ENCODE measurements around the gene DNAH8.

DNAH8 gene

DNA sequence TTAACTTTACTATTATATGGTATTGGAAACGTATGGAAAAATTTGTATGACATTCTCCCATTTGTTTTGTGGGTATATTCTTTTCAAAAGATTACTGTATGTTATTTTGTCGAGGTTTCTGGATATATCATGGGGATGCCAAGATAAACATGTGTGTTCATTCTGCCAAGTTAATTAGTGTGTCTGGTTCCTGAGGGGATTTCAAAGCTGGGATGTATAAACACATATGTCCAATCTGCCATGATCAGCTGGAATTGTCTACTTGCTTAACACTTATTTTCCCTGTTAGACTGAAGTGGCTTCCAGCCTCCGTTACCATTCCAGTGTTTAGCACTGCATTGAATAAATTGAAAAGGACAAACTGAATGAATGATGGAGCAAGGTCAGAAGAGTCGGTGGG, 86.2 kb downstream of the DNAH8 start:
- DNase-seq, result no peak

DNA sequence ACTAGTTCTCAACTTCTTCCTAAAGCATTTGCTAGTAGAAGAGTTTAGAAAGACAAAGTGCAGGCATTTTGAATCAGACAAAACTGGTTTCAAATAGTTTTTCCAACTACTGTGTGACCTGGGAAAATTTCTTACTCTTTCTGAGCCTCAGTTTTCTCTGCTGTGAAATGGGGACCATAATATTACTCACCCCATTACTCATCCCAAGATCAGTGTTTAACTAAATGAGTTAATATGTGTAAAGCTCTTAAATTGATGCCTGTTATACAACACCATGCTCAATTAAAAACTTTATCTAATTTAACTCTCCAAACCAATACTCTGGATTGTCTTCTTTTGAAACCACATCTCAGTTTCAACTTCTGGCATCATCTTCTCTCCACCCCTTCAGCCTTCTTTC, 87.4 kb downstream of the DNAH8 start:
- no peak for DNase-seq

DNA sequence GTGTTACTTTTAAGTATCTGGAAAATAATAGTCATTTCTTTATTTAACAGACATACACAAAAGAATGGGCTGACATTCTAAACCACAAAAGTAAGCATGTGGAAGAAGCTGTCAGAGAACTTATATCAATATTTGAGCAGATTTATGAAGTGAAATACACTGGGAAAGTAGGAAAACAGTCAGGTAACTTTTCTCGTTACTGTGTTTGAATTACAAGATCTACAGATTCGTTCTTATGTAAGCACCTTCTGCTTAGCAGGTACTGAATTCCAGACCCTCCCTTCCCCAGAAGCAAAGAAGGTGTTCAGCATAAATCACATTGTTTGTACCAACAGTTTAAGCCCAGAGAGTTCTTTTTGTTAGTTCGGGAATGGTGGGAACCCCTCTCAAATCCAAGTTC, 88.0 kb downstream of the DNAH8 start:
- no peak for DNase-seq

DNA sequence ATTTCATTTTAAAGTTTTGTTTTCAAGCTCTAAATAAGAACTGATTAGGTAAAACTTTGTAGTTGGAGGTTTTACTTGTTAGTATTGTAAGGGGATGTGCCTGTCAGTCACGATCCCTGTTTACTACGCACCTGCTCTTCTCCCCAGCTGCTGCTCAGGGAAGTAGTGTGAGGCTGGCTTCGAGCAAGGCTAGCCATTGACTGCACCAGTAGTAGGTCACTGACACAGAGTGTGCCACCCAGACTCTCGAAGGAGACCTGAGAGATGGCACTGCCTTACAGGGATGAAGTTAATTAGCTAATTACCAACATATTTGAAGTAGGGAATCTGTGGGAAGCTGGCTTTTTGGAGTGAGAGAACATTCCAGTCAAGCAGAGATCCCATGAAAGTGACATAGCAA, 89.2 kb downstream of the DNAH8 start:
- no peak for DNase-seq

DNA sequence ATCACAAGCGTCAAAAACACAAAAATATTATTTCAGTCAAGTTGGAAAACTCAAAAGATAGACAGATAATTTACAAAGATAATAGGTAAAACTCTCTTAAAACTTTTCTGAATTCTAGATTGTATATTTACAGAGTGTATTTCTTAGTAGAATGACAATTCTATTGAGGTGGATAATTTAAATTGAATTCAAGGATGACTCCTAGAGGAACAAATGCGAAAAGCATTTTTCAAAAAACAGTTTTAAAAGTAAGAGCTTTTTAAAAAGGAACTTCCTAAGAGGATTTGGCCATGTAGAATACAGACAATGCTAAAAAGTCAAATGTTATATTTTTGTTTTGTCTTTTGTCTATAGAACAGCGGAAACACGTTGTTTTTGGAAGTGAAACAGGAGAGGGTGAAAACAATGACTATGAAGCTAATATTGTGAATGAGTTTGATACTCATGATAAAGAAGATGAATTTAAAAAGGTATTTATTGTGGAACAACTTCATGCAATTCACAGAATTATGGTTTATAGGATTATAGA, 90.1 kb downstream of the DNAH8 start:
- no peak for DNase-seq

DNA sequence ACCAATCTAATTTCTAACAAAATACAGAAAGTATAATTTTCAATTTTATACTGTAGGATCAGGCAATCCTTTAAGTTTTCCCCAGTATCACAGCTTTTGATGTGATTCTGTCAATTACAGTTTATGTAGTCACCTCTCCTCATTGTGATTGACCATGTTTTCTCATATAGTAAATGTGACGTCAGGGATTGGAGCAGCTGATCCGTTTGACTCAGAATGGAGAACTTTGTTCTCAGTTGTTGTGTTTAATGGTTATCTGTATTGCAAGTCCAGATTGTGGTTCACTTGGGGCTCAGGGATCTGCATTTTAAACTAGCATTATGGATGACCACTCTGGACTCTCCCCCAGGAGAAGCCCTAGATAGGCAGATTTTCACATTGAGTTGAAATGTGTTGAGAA, 90.6 kb downstream of the DNAH8 start:
- DNase-seq, result no peak

DNA sequence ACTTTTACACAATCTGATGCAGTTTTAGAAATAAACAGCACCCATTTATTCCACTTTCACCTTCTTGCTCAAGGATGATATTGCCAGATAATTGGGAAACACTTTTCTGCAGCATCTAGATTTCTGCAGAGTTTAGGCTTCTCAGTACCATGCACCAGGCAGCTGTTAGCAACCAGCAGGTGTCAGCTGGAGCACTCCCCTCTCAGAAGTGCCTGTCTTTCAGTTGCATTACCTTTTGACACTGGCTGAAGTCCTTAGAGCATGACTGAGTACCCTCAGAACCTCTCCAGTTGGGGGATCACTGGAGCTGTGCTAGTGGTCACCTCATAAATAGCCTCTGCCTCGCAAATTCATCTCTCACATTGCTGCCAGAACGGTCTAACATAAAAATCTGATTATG, 91.2 kb downstream of the DNAH8 start:
- DNase-seq, result no peak

DNA sequence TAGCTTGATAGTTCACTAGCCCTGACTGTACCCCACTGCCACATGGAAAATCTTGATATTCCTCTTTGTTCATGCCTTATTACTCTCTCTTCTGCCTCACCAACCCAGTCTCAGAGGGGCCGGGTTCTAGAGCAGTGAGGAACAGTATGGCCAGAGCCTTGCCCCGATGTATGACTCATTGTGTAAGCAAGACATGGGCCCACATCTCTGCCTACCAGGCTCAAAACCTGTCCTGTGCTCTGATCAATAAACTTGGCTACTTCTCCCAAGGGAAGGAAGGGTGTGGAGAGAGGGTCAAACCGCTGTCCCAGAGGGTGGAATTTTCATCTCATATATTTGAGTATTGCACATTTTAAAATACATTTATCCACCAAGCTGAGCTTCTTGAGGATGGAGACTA, 91.7 kb downstream of the DNAH8 start:
- DNase-seq, result no peak

DNA sequence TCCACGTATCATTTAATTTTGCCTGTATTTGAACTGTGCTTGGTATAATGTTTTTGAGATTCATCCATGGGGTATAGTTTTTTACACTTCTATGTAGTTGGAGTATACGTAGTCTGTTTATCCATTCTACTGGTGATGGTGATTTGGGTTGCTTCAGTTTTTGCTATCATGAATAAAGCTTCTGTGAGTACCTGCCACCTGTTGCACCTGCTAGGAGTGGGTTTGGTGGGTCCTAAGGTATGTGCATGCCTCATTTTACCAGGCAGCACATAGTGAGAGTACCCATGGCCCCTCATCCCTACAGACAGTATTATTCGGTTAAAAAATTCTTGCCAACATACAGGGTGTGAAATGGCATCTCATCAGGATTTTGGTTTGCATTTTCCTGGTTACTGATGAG, 92.9 kb downstream of the DNAH8 start:
- no peak for DNase-seq

DNA sequence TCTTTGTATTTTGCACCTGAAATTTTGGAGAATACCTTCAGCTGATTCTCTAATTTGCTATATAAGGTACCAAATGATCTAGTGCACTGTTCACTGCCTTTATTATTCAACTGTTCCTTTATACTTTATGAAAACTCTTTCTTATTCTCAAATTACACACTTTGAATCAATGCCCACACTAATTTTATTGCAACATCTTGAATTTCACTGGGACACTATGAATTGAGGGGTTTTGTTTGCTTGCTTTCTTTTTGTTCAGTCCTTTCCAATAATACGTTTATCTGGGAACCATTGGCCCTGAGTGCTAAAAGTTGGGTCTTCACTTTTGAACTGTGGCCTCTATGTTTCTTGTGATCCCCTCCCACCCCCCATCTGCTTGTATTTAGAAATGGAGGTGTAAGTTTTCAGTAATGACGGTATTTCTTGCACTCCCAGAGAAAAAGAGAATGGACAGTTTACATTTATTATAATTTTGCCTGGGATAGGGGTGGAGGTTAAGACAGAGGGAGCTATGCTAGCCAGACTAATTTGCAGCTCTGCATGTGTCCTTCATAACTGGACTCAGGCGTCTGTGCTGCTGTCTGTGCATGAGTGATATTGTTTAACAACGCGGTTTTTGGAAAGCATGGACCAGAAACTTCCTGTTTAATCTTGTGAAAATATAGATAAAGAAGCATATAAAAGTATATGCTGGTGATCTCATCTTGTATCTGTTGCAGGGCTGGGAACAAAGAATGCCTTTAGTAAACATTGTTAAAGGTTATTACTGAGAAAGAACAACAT, 98.1 kb downstream of the DNAH8 start:
- DNase-seq, result no peak

DNA sequence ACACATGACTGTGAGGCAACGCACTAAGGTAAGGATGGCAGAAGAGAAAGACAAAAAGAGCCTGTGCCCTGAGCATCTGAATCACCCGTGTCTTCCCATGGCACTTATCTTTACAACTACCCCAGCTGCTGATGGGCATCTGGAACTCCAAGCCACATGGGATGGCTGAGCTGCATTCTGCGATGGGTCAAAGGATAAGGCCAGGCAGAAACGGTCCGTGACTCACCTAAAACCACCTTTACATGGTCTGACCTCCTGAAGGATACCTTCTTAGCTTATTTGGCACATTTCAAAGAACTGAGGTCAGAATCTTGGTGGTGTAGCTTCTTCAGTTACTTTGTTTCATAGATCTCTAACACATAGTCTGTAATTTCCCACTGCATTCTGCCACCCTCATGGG, 99.7 kb downstream of the DNAH8 start:
- DNase-seq, result no peak

DNA sequence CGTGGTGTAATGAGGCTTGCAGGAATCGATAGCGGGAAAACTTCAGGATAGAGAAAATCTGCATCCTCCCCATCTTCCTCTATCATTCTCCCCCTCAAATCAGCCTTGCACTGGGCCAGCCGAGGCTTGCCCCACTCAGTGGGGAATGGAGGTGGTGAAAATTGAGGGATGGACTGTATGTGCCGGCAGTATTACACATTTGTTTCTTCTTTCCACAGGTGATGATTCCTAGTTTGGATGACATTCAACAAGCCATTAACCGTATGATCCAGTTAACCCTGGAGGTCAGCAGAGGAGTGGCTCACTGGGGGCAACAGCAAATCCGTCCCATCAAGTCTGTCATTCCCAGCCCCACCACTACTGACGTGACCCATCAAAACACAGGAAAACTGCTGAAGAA, 100.1 kb downstream of the DNAH8 start:
- DNase-seq, result no peak

DNA sequence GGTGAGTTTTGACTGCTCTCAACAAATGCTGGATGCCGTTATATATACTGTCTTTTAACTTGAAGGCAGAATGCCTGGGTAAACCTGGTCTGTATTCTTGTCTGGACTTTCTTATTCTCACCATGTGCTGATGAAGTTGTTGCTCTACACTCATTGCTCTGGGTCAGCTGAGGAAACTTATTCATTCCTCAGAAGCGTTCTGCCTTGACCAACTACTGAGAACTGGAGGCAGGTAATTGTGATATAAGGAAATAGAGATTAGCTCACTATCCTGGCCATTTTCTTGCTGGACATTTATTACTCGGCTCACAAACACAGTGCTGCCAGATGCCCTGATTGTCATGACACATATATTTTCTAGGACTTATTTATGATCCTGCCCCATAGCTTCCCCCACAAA, 103.6 kb downstream of the DNAH8 start:
- no peak for DNase-seq

DNA sequence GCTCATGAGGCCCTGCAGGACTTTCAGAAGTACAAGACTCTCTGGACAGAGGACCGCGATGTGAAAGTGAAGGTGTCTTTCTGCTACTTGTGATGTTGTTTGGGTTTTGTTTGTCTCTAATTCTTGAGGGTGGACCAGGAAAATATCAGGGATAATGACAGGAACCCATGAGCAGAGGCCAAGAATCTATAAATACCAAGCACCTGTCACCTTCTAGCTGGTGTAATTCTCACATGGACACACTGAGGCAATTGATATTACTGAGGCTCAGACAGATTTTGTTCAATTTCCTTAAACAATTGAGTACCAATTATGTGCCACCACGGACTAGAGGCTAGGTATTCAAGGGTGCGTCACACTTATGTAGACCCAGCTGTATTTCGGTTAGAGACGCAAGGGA, 107.9 kb downstream of the DNAH8 start:
- DNase-seq, result no peak

DNA sequence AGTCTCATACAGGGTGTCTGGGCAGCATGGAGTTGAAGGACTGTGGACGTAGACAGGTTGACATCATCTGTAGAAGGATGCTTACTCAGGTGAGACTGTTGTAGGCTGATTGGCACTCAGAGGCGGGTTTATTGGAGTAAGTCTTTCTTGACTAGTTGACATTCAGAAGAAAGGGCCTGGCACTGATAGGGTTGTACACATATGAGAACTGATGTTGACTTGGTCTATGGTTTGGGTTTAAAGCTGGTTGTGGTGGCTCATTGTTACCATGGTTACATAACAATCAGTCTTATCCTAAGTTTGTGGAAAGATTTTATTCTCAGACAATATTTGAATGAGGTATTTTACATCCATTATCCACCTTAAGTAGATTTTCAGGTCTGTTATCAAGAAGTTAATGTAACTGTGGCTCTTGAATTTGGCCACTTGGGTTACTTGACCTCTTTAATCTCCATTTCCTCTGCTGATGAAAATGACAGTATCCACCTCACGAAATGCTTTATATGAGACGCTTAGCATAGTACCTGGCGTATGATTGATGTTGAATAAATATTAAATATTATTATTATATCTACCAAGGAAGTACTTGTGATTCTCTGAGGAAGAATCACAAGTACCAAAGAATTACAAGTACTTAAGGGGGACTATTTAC, 109.3 kb downstream of the DNAH8 start:
- no peak for DNase-seq

DNA sequence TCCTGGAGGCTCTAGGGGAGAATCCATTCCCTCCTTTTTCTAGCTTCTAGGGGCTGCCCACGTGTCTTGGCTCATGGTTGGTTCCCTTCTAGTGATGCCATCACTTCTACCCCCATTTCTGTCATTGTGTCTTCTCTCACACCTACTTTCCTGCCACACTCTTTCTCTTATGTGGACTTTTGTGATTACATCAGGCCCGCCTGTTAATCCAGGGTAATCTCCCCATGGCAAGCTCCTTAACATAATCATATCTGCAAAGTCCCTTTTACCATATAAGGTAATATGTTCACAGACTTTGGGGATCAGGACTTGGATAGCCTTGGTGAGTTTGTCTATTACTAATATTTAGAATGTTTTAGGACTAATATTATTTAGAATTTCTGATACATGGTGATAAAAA, 111.9 kb downstream of the DNAH8 start:
- DNase-seq, result no peak

DNA sequence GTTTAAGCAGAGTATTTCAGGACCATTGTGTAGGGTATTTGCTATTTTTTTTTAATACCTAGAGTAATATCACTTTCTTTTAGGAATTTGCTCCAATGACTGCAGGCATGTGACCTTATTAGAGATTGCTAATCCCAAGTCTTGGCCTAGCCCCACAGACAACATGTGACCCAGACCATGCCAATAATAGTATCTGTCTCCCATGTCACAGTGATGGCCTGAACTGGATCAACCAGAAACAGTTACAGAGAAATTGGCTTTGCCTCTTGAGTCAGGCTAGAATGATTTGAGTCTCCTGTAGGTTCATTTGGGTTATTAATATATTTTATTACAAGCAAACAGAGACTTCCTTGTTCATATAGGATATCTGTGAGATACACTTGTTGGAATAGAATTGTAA, 116.8 kb downstream of the DNAH8 start:
- no peak for DNase-seq

DNA sequence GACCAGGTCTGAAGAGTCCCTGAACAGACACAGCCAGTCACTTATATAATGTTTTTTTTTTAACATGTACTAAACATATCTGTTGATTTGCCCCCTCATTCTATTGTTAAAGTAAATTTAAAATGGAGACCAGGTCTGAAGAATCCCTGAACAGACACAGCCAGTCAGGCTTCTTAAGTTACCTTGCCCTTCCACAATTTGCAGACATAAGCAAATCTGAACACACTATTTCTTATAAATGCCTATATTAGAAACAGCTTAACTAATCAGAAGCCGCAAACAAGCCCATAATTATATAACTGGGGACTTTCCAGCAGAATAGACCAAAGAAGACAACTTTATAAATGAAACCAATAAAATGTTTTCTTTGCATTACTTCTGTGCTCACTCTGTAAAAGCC, 118.2 kb downstream of the DNAH8 start:
- DNase-seq, result no peak

DNA sequence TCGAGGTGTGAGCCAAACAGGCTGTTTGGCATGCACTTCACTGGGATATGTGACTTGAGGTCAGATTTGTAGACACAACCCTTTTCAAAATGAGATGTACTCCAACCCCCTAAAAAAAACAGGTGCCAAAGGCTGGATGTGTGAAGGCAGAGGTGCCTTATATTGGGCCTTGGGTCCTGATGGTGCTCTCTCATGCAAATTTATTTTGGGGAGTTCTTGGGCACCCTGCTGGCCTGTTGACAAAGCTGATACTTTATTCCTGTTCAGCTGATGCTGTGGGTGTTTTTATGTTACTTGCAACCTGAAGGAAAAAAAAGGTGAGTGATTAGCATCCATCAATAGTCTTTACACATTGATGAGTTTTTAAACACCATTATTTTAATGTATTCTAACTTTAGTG, 121.5 kb downstream of the DNAH8 start:
- no peak for DNase-seq

DNA sequence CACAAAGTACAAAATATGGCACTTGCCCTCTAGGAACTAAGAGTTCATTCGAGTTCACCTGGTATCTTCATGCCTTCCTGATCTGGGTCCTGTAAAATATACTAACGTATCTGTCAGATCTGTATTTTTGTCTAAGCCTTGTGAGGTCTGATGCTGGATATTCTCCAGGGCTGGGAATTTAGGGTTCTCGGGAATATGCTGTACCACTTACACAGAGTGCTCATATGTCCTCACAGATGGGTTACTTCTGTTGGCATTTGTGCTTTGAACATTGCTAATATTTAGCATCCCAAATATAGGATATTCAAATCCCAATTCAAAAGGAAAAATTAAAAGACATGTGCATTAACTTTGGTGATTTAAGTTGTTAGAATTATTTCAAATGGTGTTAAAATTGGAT, 122.0 kb downstream of the DNAH8 start:
- DNase-seq, result no peak

DNA sequence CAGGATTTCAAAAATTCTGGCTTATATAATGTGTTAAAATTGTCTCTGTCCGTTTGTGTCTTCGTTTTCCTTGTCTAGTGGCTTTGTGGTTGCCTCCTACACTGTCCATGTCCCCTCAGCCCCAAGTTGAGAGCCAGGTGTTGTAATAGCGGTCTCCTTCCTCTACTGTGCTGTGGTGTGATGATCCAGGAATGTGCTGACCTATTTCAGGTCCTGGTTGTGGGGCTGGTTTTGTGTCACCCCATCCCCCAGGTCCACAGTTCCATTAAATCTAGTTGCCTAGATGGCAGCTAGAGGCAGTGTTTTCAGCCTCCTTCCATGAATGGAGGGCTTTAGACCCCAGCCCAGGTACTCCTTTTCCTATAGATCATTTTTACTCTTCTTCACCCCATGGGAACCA, 128.7 kb downstream of the DNAH8 start:
- DNase-seq, result no peak

DNA sequence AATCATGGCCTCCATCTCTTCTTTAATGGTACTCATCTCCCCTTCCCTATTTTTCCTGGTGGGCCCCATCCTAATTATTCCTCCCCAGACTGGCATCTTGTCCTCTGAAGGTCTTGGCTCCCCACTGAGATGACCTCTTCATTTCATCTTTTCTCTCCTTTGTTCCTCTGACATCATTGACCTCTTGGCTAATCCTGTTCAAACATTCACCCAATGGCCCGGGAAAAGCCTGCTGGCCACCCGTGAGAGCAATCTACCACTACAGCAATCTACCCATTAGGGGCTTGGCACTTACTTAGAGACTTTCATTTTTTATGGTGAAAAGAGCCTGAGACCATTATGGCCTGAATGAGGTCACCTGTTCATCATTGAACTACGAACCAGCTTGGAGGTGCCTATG, 130.8 kb downstream of the DNAH8 start:
- no peak for DNase-seq

DNA sequence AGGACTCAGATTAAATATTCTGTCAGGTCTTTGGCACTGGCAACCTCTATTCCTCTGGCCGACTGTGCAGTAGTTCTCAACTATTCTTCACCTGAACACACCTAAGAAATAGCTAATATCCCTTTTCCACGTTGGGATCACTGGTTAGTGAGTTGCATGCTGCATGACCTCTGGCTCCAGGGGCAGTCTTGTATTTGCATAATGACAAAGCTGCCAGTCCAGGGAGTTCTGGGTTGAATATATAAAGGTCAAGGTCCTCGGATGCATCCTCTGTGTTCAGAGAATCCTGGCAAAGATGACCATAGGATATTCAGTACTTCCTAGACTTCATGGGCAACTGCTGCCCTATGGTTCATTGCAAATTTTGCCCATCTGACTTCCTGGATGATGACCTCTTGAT, 131.2 kb downstream of the DNAH8 start:
- DNase-seq, result no peak

DNA sequence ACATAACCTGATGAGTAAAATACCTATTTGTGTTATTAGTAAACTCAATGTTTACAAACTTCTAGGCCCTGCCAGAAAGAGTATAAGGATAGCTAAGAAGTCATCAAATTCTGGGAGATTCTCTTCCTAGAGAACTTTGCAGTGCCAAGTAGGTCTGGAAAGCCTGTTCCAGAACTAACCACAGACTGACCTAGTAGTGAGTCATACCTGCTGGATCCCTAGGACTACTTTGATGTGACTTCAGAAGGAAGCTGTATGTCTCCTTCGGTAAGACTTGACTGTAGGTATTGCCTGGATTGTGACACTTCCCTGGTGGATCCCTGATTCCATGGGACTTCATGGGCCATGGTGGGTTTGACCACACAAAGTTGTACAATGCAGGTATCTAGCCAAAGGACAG, 131.7 kb downstream of the DNAH8 start:
- DNase-seq, result no peak

DNA sequence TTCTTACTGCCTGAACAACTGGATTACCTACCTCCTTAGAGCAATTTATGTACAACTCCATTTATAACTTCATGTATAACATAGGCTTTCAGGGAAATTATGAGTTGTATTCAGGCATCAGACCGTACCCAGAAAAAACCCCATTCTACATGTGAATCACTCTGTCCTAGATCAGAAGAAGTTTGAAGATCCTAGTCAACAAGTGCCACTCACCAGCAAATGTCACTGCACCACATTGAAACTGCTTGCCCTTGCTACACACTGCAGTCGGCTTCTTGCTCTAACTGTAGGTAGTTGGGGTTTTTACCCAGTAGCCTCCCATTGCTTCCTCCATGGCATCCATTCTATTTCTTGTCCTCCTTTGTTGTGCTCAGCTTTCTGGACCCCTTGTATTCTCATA, 132.4 kb downstream of the DNAH8 start:
- DNase-seq, result no peak

Data from activated naive CD4-positive, alpha-beta T cell treated with Interleukin-2 at 50 U/mL for 16 hours (primary cell).